HG02623 (cell line): ENCODE results near the gene GPC5.

Experiments
- ATAC-seq: cut with Tn5 transposase; IDR thresholded peaks from one replicate; pipeline ENCODE4 v1.9.1; 2021; ENCODE audit warnings: moderate library complexity; ENCODE audit not compliant: unreplicated experiment

The GPC5 gene

GRCh38 chr13:91701975-91702374 is 303.6 kb downstream of the GPC5 start:
- ATAC-seq, result no peak

- ATAC-seq, result no peak
Measured at GRCh38 chr13:91702411-91702810, 304.0 kb downstream of the GPC5 start.

- no peak for ATAC-seq
Measured at GRCh38 chr13:91704398-91704797, 306.0 kb downstream of the GPC5 start.

- ATAC-seq, result no peak
Measured at GRCh38 chr13:91708558-91708957, 310.1 kb downstream of the GPC5 start.

DNA sequence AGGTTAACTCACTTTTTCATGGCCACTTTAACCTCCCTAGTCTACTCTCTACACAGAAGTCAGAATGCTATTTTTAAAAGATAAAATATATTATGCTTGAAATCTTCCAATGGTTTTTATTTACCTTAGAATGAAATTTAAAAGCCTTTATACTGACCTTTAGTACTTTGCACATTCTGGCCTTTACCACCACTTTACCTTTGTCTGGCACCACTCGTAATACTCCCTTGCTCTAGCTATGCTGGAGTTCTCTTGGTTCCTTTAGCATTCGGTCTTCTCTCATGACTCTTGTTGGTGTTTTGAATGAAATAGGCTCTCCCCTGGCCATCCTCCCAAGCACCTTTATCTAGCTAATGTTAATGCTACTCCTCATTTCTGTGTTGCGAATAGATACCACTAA is 310.8 kb downstream of the GPC5 start:
- ATAC-seq, result no peak

- no peak for ATAC-seq
Measured at GRCh38 chr13:91710733-91711132, 312.3 kb downstream of the GPC5 start.

DNA sequence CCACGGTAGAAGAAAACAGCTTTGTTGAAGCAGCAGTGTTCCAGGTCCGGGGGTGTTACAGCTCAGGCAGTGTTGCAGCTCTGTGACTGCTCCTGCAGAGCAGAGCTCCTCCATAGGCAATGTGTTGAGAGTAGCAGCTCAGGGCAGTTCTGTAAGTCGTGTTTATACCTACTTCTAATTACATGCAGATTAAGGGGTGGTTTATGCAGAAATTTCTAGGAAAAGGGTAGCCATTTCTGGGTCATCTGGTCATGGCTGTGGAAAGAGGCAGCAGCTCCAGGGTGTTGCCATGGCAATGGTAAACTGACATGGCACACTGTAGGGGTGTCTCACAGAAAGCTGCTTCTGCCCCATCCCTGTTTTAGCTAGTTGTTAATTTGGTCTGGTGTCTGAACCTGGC is 316.4 kb downstream of the GPC5 start:
- ATAC-seq, result no peak

DNA sequence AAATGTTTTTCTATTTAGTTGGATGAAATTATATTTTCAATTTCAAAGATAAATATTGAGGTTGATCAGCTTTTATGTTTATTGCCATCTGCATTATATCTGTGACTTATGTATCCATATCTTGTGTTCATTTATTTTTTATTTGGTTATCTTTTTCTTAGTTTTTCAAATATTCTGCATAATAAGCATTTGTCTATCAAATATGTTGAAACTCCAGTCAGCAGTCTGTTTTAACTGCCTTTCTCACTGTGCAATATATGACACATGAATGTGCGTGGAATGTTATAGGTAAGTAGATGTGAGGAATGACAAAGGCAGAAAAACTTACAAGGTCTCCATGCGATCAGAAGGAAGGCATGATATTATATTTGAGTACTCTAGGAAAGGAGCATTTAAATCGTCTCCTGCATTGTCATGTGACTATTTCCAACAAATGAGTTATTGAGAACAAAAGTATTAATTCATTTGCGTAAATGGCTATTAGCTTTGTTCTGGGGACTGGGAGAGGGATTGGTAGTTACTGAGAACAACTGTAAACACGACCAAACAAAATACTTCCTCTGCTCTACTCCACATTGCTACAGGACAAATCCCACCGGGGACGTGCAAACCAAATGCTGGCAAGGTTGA is 318.1 kb downstream of the GPC5 start:
- no peak for ATAC-seq

DNA sequence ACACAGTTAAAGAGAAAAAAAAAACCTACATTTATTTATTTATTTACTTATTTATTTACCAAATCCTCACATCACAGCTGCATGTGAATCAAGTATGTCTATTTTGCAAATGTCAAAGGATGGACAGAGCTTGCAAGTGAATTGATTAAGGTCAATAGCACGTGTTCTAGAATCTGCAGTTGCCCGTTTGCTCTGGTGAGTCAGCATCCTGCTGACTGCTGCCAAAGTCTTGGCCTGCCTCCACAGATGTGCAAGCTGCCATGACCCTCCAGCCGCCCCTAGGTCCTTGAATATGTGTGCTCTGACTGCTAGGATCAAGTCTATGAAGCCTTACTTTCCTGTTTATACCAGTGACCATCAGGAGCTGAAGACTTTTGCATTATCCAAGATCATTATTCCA is 320.6 kb downstream of the GPC5 start:
- ATAC-seq, result no peak

DNA sequence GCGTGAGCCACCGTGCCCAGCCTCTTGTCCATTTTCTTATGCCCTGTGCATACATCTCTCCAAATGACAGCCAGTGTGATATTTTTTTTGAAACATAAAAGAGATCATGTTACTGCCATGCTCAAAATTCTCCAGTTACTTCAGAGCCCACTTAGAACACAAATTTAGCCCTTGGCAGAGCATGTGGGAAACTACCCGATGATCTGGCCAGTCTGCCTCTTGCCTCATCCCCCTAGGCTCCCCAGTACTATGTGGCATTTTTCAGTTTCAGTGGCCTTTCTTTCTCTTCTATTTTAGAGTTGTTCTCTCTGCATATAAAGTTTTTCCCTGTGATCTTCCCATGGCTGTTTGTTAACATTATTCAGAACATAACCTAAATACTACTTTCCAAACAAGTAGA is 323.0 kb downstream of the GPC5 start:
- ATAC-seq, result no peak

GRCh38 chr13:91722267-91722884 is 324.0 kb downstream of the GPC5 start:
- no peak for ATAC-seq

DNA sequence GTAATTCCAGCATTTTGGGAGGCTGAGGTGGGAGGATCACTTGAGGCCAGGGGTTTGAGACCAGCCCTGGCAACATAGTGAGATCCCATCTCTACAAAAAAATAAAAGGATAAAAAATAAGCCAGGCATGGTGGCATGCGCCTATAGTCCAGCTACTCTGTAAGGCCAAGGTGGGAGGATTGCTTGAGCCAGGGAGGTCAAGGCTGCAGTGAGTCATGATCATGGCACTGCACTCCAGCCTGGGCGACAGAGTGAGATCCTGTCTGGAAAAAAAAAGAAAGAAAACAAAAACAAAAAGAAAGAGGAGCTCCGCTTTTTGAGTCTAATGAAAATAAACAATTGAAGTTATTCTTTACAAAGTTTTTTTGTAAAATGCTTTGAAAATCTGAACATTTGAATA is 326.2 kb downstream of the GPC5 start:
- ATAC-seq, result no peak

GRCh38 chr13:91725646-91726045 is 327.2 kb downstream of the GPC5 start:
- no peak for ATAC-seq

- no peak for ATAC-seq
Measured at GRCh38 chr13:91726671-91727070, 328.2 kb downstream of the GPC5 start.

GRCh38 chr13:91729859-91730258 is 331.4 kb downstream of the GPC5 start:
- no peak for ATAC-seq

- no peak for ATAC-seq
Measured at GRCh38 chr13:91739751-91740150, 341.3 kb downstream of the GPC5 start.

- no peak for ATAC-seq
Measured at GRCh38 chr13:91740756-91741155, 342.3 kb downstream of the GPC5 start.

DNA sequence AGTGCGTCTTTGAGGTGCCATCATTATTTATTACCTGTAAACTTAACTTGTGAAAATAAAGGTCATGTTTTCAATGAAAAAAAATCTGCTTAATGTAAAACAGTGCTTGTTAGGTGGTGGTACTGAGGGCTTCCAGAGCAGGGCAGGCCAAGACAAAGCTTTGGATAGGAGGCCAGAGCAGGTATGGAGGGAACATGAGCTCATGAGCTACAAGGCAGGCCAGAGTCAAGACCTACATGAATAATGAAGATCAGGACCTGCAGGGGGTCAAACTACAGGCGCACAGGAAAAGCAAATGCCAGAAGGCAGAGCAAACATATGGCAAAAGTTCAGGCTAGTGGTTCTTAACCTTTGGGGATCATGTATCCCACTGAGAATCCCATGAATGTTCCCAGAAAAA is 343.5 kb downstream of the GPC5 start:
- ATAC-seq, result no peak

GRCh38 chr13:91744284-91744683 is 345.9 kb downstream of the GPC5 start:
- ATAC-seq, result no peak

- ATAC-seq, result no peak
Measured at GRCh38 chr13:91745967-91746366, 347.5 kb downstream of the GPC5 start.

DNA sequence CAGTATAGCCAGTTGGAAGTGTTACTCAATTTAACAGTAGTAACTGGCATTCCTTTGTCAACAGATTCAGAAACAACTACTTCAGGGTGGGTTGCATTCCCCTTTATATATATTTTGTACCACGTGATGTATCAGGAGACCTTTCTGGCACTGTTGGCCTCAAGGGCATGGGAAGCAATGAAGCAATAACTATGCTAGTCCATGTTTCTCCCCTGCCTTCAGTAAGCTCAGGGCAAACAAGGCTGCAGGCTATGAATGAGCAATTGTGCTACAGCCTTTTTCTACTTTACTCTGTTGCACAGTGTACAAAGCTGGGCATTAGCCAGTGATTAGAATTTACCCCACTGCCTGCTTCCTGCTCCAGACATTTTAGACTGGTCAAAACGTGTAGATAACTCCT is 348.8 kb downstream of the GPC5 start:
- ATAC-seq, result no peak

DNA sequence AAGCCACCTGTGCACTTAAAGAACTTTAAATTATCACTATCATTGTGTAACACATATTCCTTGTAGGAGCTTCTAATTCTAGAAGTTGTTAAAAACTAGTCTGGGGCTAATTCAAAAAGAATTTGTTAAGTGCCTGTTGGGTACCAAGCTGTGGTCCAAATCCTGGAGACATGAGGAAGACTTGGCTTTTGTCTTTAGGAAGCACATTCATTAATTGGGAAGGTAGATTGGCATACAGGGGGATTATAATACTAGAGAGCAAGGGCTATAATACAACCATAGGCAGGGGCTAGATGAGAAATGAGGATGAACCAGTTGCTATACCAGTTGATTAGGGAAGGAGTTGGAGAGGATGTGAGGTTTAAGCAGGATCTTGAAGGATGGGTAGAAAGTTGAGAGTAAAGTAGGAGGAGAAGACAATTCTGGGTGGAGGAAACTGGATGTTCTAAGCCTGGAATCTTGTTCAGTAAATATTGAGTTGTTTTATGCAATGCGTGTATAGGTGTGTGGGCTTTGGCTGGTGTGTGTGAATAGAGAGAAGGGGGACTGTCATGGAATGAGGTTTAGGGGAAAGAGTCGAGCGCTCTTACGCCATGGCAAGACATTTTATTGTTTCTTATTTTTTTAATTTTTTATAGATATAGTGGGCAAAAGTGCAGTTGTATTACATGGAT is 350.1 kb downstream of the GPC5 start:
- no peak for ATAC-seq

DNA sequence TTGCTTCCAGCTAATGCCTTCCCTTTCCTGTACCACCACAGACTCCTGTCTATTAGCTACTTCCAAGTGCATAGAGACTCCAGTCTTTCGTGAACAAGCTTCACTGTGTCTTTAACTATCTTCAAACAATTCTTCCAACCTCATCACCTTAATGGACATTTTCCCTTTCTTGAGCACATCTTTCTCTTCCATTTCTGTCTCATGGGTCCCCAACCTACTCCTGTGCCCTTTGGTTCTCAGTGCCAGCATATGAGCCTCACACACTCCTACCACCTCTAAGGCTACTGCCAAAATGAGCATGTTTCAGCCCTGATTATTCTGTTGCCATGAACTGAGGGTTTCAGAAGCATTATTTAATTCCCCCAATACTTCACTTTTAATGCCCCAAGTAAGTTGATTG is 360.3 kb downstream of the GPC5 start:
- ATAC-seq, result no peak
